SW480 (cell line): ENCODE measurements around the gene PCBP3.

Experiments
- DNase-seq: peaks from one replicate; pipeline ENCODE4 v3.0.0-alpha.2; 2016; ENCODE audit warnings: low spot score

Gene PCBP3

DNA sequence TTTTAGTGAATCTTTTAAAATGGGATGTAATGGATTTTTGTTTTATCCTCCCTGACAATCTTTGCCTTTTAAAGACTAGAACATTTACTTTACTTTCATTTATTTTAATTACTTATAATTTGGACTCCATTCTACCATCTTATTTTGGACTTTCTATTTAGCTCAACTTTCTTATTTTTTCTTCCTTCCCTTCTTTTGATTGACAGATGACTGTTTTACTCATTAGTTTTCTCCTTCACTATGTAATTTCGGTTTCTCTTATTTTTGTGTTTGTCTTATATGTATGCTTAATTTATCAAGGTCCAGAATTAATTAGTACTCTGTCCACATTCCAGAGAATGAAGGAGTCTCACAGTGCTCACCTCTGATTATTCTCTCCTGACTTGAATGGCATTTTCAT, 109.9 kb downstream of the PCBP3 start:
- DNase-seq: no peak

DNA sequence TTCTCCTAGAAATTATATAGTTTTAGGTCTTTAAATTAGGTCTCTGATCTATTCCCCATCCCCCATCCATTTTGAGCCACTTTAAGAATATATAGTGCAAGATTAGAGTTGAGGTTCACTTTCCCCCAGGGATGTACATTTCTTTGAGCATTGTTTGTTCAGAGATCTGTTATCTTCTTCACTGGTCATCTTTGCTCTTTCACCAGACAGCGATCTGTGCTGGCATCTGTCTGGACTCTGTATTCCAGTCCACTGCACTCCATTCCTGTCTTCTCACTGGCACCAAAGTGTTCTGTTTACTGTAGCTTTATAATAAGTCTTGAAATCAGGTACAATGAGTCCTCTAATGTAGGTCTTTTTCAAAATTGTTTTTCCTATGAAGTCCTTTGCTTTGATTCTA, 112.5 kb downstream of the PCBP3 start:
- DNase-seq: no peak

DNA sequence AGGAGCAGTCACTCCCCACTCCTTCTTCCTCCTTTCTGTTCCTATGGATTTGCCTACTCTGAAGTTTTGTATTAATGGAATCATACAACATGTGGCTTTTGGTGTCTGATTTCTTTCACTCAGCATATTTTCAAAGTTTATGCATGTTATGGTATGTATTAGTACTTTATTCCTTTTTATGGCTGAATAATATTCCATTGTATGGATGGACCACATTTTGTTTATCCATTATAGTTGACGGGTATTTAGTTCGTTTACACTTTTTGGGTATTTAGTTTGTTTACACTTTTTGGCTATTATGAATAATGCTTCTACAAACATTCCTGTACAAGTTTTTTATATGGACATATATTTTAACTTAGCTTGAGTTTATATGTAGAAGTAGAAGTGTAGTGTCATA, 113.1 kb downstream of the PCBP3 start:
- DNase-seq: no peak

DNA sequence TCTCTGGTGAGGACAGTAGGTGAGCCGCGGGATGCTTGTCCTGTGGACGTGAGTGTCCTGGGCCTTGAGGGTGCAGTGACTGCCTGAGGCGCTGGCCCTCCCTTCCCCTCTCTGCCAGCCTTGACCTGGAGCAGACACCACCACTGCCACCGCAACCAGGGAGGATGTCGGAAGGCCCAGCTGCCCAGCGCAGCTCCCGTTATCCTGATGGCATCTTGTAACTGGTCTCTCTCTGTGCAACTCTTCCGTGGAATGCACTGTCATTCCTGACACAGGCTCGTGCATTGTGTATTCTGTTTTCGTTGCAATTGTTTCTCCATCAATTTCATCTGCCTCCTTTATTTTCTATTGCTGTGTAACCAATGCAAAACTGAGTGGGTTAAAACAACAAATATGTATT, 118.2 kb downstream of the PCBP3 start:
- no peak for DNase-seq

DNA sequence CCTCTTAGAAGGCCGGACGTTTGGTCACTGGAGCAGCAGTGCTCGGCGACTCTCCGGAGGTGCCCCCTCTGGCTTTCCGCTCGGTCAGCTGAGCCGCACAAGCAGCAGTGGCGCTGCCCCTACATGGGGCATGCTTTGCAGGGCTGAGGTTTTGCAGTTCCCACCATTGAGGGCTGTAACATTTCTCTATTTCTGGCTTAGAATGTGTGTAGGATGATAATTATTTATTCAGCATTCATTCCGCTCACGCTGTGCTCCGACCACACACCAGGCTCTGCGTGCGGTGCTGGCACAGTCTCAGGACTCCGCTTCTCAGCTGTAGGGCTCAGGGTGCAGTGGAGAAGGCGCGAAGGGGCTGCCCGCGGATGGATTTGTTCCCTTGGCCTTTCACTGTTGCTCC, 119.5 kb downstream of the PCBP3 start:
- DNase-seq: no peak

DNA sequence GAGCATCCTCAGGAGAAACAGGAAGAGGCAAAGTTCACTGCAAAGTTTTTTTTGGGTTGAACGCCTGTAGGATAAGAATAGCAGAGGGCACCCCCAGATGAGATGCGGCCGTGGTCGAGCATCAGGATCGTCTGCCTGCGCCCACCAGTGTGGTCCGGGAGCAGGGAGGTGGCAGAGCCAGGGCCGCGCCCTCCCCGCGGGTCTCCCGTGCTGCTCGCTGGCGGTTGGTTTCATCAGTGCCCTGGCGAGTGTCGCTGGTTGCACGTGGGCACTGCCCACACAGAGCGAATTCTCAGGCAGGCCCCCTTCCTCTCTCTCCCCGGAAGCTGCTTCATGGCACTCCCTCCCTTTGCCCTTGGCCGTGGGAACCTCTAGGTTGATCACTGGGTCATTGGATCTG, 120.0 kb downstream of the PCBP3 start:
- DNase-seq: no peak

DNA sequence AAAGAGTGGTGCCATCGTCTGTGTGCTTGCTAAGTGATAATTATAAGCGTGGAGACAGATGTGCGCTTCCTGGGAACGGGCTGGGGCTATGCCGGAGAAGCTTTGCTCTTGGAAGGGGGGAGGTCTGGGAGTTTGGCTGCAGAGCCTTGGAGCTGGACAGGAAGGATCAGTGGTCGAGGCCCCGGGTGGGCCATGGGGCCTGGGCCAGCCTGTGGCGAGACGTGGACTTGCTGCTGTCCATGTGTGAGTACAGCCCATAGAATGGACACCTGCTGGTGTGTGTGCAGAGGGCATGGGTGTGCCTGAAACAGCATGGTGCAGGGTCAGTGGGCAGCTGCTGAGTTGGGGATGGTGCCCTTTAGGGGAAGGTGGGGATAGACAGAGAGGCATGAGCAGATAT, 121.3 kb downstream of the PCBP3 start:
- no peak for DNase-seq

DNA sequence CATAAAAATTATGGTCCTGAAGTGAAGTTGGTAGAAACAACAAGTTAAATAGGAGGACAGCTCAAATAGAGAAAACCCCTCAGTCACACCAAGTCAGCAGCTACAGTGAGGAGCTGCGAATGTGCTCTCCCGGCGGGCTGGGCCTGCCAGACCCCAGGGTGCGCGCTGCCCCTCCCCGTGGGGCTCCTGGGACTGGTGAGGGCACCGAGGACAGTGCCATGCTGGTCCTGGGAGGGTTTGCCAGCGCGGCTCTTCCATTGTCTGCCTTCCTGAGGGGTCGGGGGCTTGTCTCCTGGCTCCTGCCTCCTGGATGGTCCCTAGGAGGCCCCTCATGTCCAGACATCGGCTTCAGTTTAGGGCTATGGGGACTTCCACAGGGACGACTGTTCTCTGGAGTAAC, 121.8 kb downstream of the PCBP3 start:
- DNase-seq: no peak

DNA sequence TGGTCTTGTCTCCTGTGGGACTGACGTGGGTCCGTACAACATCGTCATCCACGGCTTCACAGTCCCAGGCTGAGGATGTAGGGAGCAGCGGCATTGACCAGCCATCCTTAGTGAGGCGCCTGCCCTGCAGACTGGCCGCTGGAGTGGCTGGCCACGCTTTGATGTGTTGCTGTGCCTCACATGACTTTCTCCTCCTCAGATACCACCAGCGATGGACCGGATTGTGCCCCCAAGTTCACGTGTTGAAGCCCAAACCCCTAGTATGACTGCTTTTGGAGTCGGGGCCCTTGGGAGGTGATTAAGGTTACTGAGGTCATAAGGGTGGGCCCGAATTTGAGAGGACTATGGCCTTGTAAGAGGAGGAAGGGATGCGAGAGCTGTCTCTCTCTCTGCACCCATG, 122.5 kb downstream of the PCBP3 start:
- no peak for DNase-seq

DNA sequence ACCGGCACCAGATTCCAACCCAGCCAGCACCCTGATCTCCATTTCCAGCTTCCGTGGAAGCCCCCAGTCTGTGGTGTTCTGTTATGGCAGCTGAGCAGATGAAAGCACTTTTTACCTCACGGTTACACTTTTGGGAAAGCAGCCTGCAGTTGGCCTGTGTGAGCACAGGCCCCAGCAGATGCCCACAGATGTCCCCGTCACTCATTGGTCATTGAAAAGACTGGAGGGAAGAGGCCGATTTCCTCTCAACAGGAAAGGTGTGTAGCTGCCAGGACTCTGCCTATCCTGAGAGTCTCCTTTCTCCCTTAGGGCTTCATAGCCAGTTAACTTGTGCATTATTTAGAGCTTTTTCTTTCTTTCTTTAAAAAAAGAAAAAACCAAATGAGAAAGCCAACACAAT, 123.0 kb downstream of the PCBP3 start:
- DNase-seq: no peak

DNA sequence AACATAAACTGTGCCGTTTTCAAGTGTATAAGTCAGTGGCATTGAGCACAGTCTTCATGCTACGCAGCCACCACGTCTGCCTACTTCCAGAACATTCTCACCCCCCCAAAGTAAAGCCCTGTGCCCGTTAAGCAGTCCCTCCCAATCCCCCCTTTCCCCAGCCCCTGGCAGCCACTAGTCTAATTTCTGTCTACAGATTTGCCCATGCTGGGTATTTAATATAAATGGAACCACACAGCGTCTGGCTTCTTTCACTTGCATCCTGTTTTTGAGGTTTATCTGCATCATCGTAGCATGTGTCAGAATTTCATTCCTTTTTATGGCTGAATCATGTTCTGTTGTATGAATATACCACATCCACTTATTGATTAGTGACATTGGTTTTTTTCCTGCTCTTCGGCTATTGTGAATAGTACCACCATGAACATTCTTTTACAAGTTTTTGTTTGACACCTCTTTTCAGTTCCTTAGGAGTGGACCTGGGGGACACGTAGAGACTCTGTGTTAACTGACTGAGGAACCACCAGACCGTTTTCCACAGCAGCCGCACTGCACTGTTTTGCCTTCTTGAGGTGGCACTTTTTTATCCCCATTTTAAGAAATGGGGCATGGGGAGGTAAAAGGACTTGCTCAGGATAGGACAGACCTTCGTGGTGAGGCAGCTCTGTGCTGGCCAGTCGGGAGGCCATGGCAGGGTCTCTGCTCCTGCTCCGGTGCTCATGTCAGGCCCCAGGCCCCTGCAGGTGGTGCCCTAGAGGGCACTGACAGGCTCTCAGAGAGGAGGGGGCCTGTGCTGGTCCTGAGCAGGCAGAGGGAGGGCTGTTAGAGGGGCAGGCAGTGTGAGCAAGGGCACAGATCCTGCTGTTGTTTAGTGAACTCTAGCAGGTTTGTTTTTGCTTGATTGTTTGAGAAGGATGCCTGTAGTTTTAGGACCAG, 123.8 kb downstream of the PCBP3 start:
- DNase-seq: no peak

DNA sequence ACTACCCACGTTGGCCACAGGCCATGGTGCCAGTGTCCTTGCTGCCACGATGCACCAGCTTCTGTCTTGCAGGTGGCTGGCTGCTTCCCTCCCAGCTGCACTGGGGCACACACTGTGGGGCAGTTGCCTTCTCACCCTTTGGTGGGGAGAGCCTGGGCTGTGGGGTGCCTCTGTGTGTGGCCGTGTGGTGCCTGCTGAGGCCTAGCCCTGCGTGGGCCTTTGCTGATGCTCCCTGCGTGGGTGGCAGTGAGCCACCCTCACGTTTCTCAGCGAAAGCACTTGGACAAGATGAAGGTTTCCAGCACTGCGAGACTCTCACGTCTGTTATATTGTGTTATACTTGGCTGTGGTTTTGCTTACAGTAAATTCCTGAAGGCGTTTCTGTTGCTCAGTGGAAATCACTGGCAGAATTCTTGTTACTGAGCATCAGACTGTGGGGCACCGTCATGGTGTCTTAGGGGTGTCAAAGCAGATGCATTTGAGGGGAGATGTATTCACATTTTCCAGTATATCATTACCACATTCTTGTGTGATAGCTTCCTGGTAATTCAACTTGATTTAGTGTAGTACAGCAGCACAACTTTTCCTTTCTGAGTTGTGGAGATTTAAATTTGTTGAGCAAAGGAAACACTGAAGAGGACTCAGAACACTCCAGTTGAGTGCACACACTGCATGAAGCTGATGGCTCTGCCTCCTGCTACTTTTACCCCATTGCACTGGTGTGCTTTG, 124.7 kb downstream of the PCBP3 start:
- DNase-seq: no peak

DNA sequence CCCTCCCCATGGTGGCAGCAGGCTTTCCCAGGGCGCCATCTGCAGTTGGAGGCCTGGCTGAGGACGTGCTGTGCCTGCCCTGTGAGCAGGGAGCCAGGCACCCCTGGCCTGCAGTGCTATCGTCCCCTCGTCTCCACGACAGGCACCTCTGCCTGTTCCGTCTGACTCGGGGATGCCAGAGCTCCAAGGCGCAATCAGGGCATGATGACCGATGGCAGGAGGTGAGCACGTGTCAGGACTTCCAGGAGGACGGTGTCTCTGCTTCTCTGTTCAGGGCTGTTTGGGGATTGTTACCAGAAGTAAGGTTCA, 125.2 kb downstream of the PCBP3 start:
- no peak for DNase-seq

DNA sequence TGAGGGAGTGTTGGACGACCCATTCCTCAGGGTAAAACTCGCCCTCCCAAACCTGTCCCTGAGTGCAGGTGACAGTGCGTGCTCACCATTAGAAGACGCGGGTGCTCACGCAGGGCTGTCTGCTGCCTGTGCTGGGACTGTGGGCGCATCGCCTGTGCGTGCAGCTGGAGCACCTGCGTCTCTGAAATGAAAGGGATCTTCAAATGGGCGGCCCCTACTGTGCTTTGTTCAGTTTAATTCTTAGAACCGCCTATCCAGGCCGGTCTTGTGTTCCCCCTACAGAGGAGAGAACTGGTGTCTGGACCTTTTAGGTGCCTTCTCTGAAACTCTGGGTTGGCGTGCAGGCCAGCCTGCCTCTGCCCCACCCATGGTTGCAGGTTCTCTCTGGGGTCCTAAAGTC, 125.8 kb downstream of the PCBP3 start:
- no peak for DNase-seq

DNA sequence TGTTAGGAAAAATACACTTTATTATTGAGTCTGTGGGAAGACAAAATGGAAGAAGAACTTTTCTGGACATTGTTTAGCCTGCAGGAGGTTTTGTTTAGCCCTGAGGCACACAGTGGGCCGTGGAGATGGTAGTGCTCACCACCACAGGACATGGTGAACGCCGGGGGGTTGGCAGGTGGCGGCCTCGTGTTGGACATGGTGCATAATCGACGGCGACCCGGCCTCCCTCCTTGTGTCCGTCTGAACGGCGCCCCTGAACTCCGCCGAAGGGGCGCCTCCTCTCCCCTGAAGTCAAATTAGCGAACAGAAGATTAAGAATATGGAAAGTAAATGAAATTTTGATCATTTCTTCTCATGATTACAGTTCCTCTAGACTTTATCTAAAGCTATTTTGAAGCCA, 126.4 kb downstream of the PCBP3 start:
- DNase-seq: no peak

DNA sequence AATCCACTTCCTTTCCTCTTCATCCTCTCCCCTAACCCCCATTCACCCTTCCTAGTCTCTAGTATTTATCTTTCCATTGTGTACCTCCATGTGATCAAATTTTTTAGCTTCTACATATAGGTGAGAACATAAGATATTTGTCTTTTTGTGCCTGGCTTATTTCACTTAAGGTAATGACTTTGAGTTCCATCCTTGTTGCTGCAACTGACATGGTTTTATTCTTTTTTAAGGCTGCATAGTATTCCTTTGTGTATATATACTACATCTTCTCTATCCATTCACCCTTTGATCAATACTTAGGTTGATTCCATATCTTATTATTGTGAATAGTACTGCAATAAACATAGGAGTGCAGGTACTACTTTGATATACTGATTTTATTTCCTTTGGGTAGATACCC, 128.7 kb downstream of the PCBP3 start:
- DNase-seq: no peak

DNA sequence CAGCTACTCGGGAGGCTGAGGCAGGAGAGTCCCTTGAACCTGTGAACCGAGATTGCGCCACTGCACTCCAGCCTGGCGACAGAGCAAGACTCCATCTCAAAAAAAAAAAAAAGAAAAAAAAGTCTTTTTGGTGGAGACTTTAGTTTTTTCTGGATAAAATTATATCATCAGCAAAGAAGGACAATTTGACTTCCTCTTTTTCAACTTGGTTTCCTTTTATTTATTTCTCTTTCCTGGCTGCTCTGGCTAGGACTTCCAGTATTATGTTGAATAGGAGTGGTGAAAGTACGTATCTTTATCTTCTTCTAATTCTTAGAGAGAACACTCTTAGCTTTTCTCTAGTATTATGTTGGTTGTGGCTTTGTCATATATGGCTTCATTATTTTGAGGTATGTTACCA, 130.8 kb downstream of the PCBP3 start:
- DNase-seq: no peak

DNA sequence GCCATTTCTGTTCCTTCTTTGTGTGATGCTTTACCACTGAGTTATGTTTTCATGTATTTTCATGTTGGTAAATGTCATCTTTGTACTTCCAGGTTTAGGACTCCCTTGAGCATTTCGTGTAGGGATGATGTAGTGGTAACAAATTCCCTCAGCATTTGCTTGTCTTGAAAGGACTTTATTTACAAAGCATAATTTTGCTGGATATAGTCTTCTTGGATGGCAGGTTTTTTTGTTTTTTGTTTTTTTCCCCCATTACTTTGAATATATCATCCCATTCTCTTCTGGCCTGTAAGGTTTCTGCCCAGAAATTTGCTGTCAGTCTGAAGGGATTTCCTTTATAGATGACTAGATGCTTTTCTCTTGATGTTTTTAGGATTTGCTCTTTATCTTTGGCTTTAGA, 133.4 kb downstream of the PCBP3 start:
- DNase-seq: no peak

DNA sequence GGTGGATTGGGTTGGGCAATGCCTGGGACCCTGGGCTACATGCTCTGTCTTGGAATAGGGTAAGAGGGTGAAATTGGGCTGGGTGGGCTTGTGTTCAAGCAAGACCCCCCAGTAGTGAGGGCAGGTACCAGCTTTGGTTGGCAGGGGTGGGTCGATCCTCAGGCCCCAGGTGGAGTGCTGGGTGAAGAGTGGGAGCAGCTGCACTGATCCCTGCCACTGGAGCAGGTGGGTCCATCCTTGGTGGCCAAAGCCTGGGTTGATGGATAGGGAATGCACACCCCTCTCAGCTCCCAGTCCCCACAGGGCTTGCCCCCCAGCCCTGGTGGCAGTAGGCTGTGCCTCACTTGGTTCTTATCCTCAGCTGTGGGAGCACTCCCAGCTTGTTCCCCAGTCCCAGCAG, 135.2 kb downstream of the PCBP3 start:
- no peak for DNase-seq

DNA sequence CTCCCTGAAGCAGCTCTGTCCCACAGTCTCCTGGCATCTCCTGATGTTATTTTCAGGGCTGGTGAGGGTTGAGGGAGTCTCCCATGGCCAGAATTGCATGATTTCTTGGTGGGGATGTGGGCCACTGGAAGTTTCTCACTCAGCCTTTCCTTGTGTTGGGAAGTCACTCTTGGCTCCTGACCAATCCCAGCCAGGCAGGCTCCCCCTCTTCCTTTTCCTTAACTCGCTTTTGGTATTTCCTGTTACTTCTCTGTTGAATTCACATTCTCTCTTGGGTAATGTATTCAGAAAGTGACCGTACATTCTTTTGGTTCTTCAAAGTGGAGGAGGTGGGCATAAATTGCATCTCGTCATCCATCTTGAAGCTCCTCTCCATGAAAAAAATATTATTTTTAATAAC, 135.7 kb downstream of the PCBP3 start:
- no peak for DNase-seq

DNA sequence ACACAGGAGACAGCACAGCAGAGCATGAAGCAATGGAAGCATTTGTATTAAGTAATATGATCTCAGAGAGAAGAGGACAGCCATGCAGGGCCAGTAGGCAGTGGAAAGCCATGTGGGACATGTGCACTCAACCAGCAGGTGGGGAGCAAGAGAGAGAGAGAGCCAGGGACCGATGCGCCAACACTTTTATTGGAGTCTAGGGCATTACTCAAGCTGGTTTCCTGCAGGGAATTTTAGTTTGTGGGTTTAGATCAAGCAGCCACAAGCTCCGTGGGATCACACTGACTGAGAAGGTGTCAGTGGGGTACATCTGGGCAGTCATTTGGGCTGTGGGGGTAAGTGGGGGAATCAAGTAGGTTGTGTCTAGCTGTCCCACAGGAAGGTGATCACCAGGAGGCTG, 137.1 kb downstream of the PCBP3 start:
- no peak for DNase-seq

DNA sequence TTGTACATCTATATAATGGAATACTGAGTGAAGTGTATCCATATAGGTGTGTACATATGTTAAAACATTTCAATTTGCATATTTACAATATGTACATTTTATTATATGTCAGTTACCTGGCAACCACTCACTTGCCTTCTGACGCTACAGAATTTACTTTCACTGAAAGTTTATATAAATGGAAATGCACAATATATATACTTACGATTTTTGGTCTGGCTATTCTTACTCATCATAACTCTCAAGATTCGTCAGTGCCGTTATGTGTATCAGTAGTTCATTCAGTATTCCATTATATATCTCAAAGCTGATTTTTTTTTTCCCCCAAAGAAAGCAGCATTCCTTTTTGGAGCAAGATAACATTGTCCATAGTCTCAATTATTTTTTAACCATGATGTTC, 138.2 kb downstream of the PCBP3 start:
- DNase-seq: no peak

DNA sequence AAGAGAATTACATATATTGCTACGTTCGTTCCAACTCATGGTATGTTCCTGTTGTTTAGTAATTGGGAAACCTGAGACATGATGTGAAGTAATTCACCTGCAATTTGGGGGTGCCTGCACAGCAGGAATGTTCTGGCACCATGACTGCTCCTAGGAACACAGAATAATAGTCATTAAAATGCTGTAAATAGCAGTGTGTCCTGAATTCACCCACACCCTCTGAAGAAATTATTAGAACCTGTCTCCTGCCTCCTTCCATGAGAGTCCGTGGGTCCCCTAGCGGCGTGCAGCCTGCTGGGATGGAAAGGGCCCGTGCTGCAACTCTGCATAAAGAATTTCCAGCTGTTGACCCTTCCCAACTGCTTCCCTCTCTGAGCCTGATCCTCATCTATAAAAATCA, 143.1 kb downstream of the PCBP3 start:
- DNase-seq: no peak

DNA sequence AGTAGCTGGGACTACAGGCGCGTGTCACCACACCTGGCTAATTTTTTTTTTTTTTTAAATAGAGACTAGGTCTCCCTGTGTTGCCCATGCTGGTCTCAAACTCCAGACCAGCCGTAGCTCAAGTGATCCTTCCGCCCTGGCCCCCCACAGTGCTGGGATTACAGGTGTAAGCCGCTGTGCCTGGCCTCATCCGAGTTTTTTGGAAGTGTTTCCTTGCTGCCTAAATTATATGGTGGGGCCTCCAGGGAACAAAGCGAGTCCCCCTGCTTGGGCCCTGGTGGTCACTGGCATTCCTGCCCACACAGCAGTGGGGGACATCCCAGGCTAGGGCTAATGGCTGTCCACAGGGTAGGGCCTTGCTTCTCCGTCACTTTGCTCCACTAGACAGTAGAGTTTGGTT, 143.8 kb downstream of the PCBP3 start:
- no peak for DNase-seq
